HG03060 (cell line): ENCODE results near the gene AP1G2.

Experiments used
- ATAC-seq: cut with Tn5 transposase; IDR thresholded peaks from one replicate; pipeline ENCODE4 v1.9.1; 2021; ENCODE audit warnings: low read depth, moderate number of reproducible peaks; ENCODE audit not compliant: unreplicated experiment

The AP1G2 gene

DNA sequence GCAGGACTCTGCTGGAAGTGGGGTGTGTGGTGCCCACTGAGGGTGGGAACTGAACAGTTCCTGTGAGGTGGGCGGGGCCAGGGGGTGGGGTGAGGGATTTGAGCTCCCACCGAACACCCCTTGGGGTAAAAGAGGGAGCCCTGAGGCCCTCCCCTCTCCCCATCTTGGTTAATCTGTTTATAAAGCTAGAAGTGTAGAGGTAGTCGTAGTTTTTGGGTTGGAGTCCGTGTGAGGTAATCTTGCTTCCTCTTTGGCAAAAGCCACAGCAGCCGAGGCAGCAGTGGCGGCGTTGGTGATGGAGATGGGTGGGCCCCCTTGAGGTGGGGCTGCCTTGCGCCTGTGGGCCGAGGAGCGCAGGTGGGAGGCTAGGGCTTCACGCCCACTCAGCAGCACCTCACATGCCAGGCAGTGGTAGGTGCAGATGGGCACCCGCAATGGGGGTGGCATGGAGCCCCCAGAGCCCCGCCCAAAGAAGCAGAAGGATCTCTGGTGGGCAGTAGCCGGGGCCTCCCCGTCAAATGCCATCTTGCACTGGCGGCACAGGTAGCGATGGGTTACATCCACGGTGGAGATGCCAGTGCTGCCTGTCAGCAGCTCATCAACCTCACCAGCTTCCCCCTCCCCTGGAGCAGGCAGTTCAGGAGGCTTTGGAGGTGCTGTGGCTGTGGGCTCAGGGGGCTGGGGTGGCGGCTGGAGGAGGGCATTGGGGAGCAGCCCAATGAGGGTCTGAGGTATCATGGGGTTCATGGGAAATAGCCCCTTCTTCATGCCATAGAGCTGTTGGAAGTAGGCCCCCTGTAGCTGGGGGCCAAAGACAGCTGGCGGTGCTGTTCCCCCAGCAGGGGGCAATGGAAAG is 45.6 kb downstream of the AP1G2 start:
- ATAC-seq = no peak

DNA sequence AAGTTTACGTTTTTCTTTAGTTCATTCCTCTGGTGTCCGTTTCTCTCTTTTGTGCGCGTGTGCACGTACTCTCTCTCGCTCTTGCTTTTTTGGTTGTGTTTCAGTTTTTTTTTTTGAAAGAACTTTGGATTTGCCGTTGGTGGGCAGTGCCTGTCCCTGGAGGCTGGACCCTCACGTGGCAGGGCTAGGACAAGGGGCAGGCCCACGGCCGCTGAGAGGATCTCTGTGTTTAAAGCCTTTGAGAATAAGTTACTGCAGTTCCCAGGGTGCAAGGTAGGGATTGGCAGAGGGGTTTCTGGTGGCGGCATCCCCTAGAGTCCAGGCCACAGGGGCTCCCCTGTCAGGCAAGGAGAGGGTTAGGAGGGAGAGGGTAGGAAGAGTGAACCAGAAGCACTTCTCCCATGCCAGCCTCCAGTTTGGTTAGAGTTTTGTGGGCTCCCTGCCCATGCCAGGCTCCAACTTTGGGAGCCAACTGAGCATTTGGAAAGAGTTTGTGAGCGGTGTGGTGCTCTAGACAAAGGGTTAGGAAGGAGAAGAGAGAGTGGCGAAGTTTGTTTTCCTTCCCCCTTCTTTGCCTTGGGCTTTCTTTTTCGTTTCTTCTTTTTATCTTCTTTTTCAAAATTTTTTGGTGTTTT is 46.6 kb downstream of the AP1G2 start:
- no peak for ATAC-seq

DNA sequence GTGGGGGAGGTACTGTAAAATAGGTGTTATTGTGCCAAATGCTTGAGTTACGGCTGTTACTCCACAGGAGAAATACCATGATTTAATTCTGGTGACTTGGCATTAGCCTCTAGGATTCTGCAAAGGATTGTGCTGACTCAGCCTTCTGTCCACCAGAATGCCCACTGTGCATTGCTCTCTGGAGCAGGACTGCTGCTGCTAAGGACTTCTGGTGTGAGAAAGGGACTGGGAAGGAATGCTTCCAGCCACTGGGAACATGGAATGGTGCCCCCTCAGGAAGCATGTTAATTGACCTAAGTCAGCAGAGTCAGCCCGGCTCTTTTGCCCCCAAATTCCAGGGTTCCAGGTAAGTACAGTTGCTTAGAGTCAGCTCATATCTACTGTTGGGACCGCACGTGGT is 48.9 kb downstream of the AP1G2 start:
- no peak for ATAC-seq

DNA sequence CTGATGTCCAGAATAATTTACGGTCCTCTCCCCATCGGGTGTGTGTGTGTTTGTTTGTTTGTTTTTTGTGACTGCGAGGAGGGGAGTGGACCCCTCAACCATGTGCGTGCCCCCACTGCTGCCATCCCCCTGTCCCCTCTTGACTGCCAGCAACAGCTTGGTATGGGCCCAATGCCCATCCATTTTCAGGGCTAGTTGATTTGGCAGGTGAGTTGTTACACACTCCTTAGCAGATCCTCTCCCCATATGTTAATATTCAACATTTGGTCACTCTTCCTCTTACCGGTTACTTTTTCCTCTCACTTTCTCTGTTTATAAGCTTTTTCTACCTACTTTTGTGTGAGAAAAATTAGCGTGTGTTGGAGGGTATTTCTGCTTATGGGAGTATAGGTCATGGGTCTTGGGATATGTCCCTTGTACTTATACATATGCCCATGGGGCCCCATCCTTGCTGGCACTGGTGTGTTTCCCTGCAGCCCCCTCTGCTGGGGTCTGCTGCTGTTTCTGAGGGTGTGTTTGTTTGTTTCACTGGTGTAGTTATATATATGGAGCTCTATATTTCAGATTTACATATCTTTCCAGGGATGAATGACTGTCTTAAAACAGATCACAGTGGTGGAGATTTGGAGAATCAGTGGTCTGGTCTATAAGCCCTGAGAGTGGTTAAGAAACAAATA is 49.8 kb downstream of the AP1G2 start:
- no peak for ATAC-seq

DNA sequence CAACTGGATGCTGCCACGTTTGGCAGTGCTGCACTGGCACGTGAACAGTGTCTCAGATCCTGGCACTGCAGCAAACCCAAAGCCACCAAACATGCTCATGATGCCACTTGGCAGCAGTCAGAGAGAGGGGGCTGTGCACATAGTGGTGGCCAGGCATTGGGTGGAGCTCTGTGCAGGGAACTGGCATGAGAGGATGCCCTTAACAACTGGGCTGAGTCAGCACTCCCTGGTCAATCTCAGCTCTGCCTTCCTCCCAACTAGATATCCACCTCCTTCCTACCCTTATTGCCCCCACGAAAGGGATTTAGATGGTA is 53.0 kb downstream of the AP1G2 start:
- ATAC-seq = no peak

DNA sequence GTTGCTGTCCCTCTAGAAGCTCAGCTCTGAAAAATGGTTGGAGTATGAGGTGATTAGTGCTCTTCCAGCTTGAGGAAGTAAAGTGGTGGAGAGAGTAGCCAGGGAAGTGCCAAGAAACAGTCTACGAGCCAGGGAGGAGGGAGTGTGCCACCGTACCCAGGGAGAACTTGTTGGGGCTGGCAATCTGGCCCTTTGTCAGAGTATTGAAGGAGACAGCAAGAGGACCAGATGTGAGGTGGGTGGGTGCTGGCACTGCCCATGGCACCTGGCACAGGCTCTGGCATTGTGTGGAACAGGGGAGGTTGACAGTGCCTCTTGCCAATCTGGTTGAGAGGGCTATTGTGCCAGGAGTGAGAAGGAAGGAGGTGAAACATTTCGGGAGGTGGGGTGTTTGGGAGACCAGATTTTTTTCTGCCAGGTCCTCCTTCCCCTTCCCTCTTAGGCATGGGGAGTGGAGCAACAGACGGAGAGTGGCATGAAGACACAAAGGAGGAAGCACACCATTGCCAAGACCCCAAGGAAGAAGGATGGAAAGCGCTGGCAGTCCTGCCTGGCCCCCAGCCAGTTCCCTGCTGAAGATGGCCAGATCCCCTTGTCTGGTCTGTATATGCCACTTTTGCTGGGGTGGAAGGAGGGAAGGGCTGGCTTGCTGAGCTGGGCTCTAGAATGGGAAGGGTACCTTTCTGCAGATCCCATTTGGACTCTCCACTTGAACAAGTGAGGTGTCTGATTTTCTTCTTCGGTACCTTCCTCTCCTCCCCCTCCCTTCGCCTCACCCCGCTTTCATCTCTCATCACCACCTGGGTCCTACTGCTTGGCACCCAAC is 53.6 kb downstream of the AP1G2 start:
- ATAC-seq = no peak

DNA sequence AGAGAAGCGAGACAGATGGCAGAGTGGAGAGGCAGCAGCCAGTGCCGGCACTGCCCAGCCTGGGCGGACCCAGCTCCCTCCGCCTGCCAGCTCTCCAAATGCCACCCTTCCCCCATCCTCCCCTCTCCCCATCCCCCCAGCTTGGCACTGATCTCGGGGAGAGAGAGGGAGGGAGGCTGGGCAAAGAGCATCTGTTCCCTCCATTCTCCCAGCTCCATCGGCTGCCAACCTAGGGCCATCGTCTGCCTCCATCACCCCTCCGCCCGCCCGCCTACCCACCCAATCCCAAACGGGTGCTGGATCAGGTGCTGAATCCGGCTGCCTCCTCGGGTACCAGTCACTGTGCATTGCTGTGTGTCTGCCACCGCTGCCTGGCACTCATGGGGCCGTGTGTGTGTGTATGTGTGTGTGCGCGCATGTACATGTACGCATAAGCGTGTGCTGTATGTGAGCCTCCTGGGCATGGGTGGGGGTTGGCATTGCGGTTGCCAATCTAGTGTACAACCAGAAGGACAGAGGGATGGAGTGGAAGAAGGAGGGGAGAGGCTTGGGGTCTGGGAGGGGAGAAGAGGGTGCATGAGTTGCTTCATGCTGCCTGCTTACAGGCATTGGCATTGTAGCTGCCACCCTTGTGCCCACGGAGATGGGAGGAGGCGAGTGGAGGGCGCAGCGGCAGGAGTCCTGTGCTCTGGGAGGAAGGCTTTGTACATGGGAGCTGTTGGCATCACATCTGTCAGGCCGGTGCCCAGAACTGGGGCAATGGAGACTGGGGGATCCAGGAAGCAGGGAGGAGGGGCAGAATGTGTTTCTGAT is 54.4 kb downstream of the AP1G2 start:
- ATAC-seq = no peak

DNA sequence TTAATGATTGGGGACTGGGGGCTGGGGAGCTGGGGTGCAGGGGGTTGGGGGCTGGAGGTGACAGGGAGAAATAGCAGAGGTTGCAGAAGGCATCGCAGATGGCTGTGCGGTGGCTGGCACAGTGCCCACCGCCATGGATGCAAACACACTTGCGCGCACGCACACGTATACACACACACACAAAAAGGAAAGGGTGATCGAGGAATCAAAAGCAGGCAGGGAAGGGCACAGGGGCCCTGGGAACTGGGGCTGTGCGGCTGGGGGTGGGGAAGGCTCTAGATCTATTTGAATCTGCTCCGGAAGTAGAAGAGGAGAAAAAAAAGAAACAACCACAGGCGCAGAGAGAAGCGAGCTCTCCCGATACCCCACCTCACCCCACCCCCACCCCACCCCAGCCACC is 55.4 kb downstream of the AP1G2 start:
- ATAC-seq = no peak
